ENCODE data around the gene ADGRG1.

The ADGRG1 gene

GRCh38 chr16:57606147-57606846 lies 22.1 kb upstream of the ADGRG1 start:
- DNase-seq = no peak

- DNase-seq = no peak
Observed at GRCh38 chr16:57606847-57607501, 21.5 kb upstream of the ADGRG1 start.

GRCh38 chr16:57607676-57608461 lies 20.6 kb upstream of the ADGRG1 start:
- DNase-seq = no peak

- DNase-seq = no peak
Observed at GRCh38 chr16:57608462-57609113, 19.8 kb upstream of the ADGRG1 start.

DNA sequence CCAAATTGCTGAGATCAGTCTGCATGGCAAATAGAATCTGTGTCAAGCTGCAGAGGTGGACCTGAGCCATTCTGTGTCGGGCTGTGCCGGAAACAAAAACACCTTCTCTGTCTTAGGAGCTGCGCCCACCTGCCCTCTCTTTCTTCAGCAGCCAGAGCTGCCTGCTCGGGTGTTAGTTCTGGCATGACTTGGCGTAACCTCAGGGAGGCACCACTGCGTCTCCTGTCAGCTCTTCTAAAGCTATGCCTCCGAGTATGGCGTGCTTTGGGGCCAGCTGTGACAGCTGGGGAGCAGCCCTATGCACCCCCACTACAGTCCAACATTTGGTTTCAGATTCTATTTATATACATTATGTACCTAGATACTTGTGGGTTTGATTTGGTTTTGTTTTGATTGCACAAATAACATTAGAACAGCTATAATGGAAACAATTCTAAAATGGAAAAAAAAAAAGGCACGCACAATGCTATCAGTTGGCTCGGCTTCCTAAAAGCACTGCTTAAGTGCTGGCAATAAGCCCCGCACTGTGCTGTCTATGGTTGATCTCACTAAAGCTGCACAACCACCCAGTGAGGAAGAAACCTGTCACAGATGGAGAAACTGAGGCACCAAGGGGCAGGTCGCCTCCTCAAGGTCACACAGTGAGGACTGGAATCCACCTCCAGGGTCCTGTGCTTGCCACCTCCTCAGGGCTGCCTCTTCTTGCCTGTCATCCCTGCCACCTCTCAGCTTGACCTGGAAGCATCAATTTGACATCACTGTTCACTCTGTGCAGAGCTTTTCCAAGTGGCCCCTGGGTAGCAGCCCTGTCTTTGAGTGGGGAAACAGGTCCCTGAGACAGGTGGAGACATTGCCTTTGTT lies 18.7 kb upstream of the ADGRG1 start:
- DNase-seq = no peak

- DNase-seq = no peak
Observed at GRCh38 chr16:57610611-57611010, 17.8 kb upstream of the ADGRG1 start.

GRCh38 chr16:57611181-57611580 lies 17.2 kb upstream of the ADGRG1 start:
- DNase-seq = no peak

DNA sequence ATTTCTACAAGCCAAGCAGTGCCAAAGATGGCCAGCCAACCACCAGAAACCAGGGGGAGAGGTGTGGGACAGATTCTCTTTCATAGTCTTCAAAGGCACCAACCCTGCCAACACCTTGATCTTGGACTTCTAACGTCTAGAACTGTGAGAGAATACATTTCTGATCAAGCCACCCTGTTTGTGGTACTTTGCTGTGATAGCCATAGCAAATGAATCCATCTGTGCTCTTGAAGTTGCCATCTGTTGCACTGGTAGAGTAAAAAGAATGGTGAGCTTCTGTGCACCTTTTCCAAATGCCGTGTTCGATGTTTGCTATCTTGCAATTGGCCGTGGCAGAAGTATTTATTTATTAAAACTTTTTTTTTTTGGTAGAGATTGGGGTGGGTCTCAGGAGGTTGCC lies 16.7 kb upstream of the ADGRG1 start:
- no peak for DNase-seq

DNA sequence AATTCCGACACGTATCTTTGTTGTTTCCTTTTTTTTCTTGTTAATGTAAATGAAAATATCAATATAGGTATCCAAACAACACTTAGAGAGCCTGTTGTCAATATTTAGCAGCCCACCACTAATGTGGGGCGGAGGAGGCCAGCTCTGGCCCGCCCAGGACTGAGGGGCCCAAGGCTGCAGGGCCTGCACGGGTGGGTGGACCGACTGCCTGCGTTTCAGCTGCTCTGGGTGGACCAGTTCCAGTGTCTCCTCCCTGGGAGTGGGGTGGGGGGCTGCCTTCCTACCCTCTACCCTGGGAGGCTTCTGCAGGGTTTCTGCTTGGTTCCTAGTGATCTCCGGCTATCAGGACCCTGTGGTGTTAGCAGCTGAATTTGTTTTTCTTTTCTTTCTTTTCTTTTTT lies 15.9 kb upstream of the ADGRG1 start:
- no peak for DNase-seq

- no peak for DNase-seq
Observed at GRCh38 chr16:57613514-57613913, 14.9 kb upstream of the ADGRG1 start.

- DNase-seq = no peak
Observed at GRCh38 chr16:57614536-57614935, 13.9 kb upstream of the ADGRG1 start.

GRCh38 chr16:57614944-57615343 lies 13.5 kb upstream of the ADGRG1 start:
- no peak for DNase-seq

DNA sequence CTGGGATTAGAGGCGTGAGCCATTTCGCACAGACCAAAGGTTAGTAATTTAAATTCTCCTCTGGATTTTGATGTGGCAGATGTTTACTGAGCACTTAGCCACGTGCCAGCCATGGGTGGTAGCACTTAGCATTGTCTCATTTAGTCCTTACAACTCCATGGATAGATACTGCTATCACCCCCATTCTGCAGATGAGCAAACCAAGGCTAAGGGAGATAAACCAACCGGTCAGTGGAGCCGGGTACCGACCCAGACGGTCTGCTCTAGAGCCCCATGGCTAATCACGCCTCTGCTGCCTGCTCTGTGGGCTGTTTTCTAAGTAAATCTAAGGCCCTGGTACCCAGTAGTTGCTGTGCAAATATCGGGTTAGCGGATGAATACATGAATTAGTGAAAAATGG lies 12.6 kb upstream of the ADGRG1 start:
- DNase-seq = no peak

DNA sequence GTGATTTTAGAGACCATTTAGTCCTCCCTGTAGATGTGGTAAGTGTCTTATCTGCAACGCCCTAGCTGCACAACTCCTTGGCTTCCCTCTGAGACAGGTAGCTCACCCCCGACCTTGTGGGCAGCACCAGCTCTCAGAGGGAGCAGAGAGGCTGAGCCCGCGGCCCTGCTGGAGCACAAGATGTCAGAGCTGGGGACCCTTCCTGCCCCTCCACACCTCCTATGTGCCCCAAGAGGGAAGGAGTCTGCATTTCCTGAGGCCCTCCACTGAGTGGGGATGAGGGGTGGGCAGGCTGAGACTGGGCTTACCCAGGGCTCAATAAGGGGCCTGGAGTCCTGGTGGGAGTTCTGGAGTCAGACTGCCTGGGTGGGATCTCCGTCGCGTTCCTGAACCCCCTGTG lies 12.2 kb upstream of the ADGRG1 start:
- DNase-seq = no peak

- no peak for DNase-seq
Observed at GRCh38 chr16:57616876-57617275, 11.6 kb upstream of the ADGRG1 start.

- DNase-seq = no peak
Observed at GRCh38 chr16:57617604-57618111, 10.8 kb upstream of the ADGRG1 start.

DNA sequence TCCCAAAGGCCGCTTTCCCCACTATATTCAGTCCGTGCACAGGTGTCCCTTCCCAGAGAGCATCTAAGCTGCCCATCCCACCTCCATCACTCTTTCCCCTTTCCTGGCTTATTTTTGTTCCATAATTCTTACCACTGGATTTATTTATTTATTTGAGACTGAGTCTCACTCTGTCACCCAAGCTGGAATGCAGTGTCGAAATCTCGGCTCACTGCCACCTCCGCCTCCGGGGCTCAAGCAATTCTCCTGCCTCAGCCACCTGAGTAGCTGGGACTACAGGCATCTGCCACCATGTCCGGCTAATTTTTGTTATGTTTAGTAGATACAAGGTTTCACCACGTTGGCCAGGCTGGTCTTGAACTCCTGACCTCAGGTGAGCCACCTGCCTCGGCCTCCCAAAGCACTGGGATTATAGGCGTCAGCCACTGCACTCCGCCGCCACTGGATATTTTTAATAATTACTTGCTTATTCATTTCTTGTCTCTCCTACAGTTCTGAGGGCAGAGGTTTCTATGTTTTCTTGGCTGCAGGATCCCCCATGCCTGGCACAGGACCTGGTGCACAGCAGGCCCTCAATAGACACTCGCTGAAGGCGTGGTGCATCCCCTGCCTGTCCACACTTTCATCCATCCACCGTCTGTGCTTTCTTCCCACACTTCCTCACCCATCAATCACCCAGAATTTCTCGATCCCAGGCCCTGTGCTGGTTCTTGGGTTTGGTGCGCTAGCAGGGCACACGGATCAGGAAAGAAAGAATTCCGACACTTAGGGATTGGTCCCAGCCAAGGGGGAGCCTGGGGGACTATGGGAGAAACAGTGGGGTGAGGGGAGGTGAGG lies 9.9 kb upstream of the ADGRG1 start:
- no peak for DNase-seq

DNA sequence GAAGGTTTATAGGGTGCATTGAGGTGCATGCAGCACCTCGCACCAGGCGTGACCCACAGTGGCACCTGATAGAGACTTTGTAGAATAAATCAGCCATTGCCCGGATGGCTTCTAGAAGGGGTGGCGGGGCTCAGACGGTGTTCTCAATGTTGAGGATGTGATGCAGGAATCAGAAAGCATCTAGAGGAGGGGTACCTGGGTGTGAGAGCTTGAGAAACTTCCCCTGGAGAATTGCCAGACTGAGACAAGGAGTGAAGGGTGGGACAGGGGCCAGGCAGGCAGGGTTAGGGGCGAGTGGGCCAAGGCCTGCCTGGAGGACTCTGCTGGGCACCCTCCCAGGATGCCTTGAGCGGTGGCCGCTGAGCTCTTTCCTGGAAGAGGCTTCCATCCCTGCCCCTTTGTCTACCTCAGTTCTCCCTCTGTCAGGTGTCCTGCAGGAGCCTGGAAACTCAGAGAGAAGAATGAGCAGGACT lies 9.3 kb upstream of the ADGRG1 start:
- DNase-seq = no peak

GRCh38 chr16:57619606-57620334 lies 8.7 kb upstream of the ADGRG1 start:
- no peak for DNase-seq

All from KG1 (cell line).